Sigmoid colon (tissue), 7 donors: Measurements from ENCODE around the gene GRIN2D. TPM values are rescaled to one million over a fixed set of nuclear protein-coding genes. Genes with fewer than 3 reads are reported as not detected.

Experiments
- DNase-seq: peaks from one replicate; pipeline ENCODE4 v3.0.0-alpha.2; 2019
- H3K27ac ChIP-seq, 4 donors: fragments of 200-600 bp; sonication (generic); one replicate each; pipeline ENCODE4 v1.5.1; 2016 to 2019; ENCODE audit warnings: mild to moderate bottlenecking in 1 of 4
- H3K27me3 ChIP-seq, 3 donors: fragments of 200-600 bp; sonication (generic); one replicate each; pipeline ENCODE4 v1.5.1; 2019; ENCODE audit warnings: mild to moderate bottlenecking in 1 of 3
- H3K36me3 ChIP-seq, 4 donors: fragments of 200-600 bp; sonication (generic); one replicate each; pipeline ENCODE4 v1.5.1; 2016 to 2019
- H3K4me1 ChIP-seq, 4 donors: fragments of 200-600 bp; sonication (generic); one replicate each; pipeline ENCODE4 v1.5.1; 2017 to 2019
- H3K4me3 ChIP-seq, 4 donors: fragments of 200-600 bp; sonication (generic); one replicate each; pipeline ENCODE4 v1.5.1; 2017 to 2019; ENCODE audit warnings: mild to moderate bottlenecking in 2 of 4, moderate library complexity in 1 of 4
- H3K9me3 ChIP-seq, 4 donors: fragments of 200-600 bp in 3 of 4; sonication (generic) in 3 of 4; one replicate each; pipeline versions ENCODE4 v1.5.1 to v1.6.1; 2013 to 2019
- EP300 ChIP-seq, 4 donors: sonication (generic); formaldehyde crosslinking; IDR thresholded peaks; one replicate each; pipeline ENCODE4 v1.6.1; 2017; ENCODE audit warnings: antibody characterized with exemption in 4 of 4
- POLR2A ChIP-seq, 2 donors: fragments of 450-650 bp; IDR thresholded peaks; one replicate each; pipeline ENCODE4 v1.6.1; 2016; ENCODE audit warnings: antibody characterized with exemption in 2 of 2, mild to moderate bottlenecking in 2 of 2, moderate library complexity in 2 of 2
- POLR2AphosphoS5 ChIP-seq, 4 donors: sonication (generic); formaldehyde crosslinking; IDR thresholded peaks; one replicate each; pipeline ENCODE4 v1.6.1; 2017; ENCODE audit warnings: antibody characterized with exemption in 4 of 4
- WGBS, 2 donors: extraction: QIAGEN DNeasy Blood & Tissue Kit; methylation state at CpG; one replicate each; pipeline ENCODE4 v1.1.7; 2013; 5-methylcytosine and 5-hydroxymethylcytosine counted together
- intact Hi-C: fragments of 100-400 bp; cut with DNase I; formaldehyde crosslinking; loops from one replicate; pipeline ENCODE4 v1.15.1; 2023
- polyA plus RNA-seq, 3 donors: library from polyadenylated mRNA; stranded (reverse); fragments of 200-250 nt; gene quantifications; one replicate each; pipeline ENCODE4 v1.2.3, GENCODE V29; 2013
- total RNA-seq, 4 donors: library from RNA; depleted of rRNA; stranded (reverse); fragments of >200 nt; gene quantifications; one replicate each; pipeline ENCODE4 v1.1.0, GENCODE V29; 2016
- TF ChIP-seq, protein P1 (sequence below), 4 experiments: fragments of 450-650 bp in 3 of 4; fragments of 200-600 bp in 1 of 4; IDR thresholded peaks; one replicate each; pipeline ENCODE4 v1.5.1; 2016 to 2019; ENCODE audit warnings: antibody characterized with exemption in 4 of 4, mild to moderate bottlenecking in 3 of 4, moderate library complexity in 2 of 4
- donor health status: healthy with polysubstance abuse.
- donor health status: Bipolar disorder and iron deficiency.
- donor health status: healthy.

Gene GRIN2D
- total and polyA plus RNA-seq, 7 donors: under 0.01 to 0.36 (median 0.21) TPM; not detected in 3

DNA sequence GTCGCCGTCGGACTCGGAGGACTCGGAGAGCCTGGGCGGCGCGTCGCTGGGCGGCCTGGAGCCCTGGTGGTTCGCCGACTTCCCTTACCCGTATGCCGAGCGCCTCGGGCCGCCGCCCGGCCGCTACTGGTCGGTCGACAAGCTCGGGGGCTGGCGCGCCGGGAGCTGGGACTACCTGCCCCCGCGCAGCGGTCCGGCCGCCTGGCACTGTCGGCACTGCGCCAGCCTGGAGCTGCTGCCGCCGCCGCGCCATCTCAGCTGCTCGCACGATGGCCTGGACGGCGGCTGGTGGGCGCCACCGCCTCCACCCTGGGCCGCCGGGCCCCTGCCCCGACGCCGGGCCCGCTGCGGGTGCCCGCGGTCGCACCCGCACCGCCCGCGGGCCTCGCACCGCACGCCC is 49.8 kb downstream of the GRIN2D start:
- 1 to 4% methylated on average over 60 of the region's 60 CpGs for WGBS, 2 donors
- Histone ChIP-seq H3K36me3 (peaks cover 0 to 13% (median 2%) of the 10 kb centered on the region in 4 donors), H3K27me3 (peaks cover 23 to 62% (median 27%) of the 10 kb centered on the region in 3 donors), H3K4me1 (peaks cover 0 to 34% (median 30%) of the 10 kb centered on the region in 4 donors), H3K27ac (no peak overlapping the region), H3K4me3 (peak overlapping the region in 3 of 4 donors; percentile 12 to 98 (median 33)), H3K9me3 (no peaks in the 10 kb centered on the region)
- no peak for DNase-seq
- intact Hi-C loops: loop anchor here (5.0 kb wide), 1 partner anchor 41 kb away; no protein-coding TSS in a partner anchor
- TF ChIP-seq, protein P1, sequence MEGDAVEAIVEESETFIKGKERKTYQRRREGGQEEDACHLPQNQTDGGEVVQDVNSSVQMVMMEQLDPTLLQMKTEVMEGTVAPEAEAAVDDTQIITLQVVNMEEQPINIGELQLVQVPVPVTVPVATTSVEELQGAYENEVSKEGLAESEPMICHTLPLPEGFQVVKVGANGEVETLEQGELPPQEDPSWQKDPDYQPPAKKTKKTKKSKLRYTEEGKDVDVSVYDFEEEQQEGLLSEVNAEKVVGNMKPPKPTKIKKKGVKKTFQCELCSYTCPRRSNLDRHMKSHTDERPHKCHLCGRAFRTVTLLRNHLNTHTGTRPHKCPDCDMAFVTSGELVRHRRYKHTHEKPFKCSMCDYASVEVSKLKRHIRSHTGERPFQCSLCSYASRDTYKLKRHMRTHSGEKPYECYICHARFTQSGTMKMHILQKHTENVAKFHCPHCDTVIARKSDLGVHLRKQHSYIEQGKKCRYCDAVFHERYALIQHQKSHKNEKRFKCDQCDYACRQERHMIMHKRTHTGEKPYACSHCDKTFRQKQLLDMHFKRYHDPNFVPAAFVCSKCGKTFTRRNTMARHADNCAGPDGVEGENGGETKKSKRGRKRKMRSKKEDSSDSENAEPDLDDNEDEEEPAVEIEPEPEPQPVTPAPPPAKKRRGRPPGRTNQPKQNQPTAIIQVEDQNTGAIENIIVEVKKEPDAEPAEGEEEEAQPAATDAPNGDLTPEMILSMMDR (IDR thresholded peaks at IDR 0.05): no peak
- TF ChIP-seq EP300 (IDR thresholded peaks at IDR 0.05) (no peak), POLR2AphosphoS5 (IDR thresholded peaks at IDR 0.05) (no peak), POLR2A (IDR thresholded peaks at IDR 0.05) (no peak)

Other genes with a start within 250 kb of the GRIN2D start
- gene LIG1, start 223.3 kb upstream of the GRIN2D start, total RNA-seq: 10 to 100 TPM in 1 of 4 donors, 1 to 10 TPM in 3; 4.3 to 16.9 (median 6.5) TPM
- gene LIG1, start 223.3 kb upstream of the GRIN2D start, polyA plus RNA-seq: 10 to 100 TPM; 11.4 to 41.6 (median 15.5) TPM
- 1 to 10 TPM; 2.4 to 10.0 (median 4.0) TPM for gene ZSWIM9, start 223.0 kb upstream of the GRIN2D start, total RNA-seq
- gene ZSWIM9, start 223.0 kb upstream of the GRIN2D start, polyA plus RNA-seq: 1 to 10 TPM; 4.2 to 6.1 (median 6.0) TPM
- 10 to 100 TPM; 14.2 to 37.7 (median 24.7) TPM for gene CARD8, start 137.8 kb upstream of the GRIN2D start, total RNA-seq
- gene CARD8, start 137.8 kb upstream of the GRIN2D start, polyA plus RNA-seq: 10 to 100 TPM in 1 of 3 donors, 1 to 10 TPM in 2; 6.0 to 31.0 (median 8.1) TPM
- gene ZNF114, start 123.6 kb upstream of the GRIN2D start, total RNA-seq: not detected
- under 1 TPM in 1 of 3 donors, not detected in 2; 0.26 TPM for gene ZNF114, start 123.6 kb upstream of the GRIN2D start, polyA plus RNA-seq
- 10 to 100 TPM; 60.4 to 77.1 (median 69.7) TPM for gene EMP3, start 68.1 kb upstream of the GRIN2D start, total RNA-seq
- gene EMP3, start 68.1 kb upstream of the GRIN2D start, polyA plus RNA-seq: 10 to 100 TPM; 21.7 to 47.7 (median 42.0) TPM
- 1 to 10 TPM; 5.4 to 8.9 (median 6.8) TPM for gene TMEM143, start 29.7 kb upstream of the GRIN2D start, total RNA-seq
- gene TMEM143, start 29.7 kb upstream of the GRIN2D start, polyA plus RNA-seq: 1 to 10 TPM; 4.2 to 8.7 (median 5.4) TPM
- not detected for gene SYNGR4, start 29.3 kb upstream of the GRIN2D start, total RNA-seq
- under 1 TPM in 1 of 3 donors, not detected in 2; 0.25 TPM for gene SYNGR4, start 29.3 kb upstream of the GRIN2D start, polyA plus RNA-seq
- 100 to 1,000 TPM in 1 of 4 donors, 10 to 100 TPM in 3; 61.5 to 109 (median 71.1) TPM for gene KDELR1, start 2.1 kb upstream of the GRIN2D start, total RNA-seq
- 100 to 1,000 TPM in 1 of 3 donors, 10 to 100 TPM in 2; 74.7 to 195 (median 87.7) TPM for gene KDELR1, start 2.1 kb upstream of the GRIN2D start, polyA plus RNA-seq
- 10 to 100 TPM; 12.5 to 25.5 (median 17.6) TPM for gene GRWD1, start 52.3 kb downstream of the GRIN2D start, total RNA-seq
- 10 to 100 TPM in 1 of 3 donors, 1 to 10 TPM in 2; 7.8 to 21.5 (median 9.9) TPM for gene GRWD1, start 52.3 kb downstream of the GRIN2D start, polyA plus RNA-seq
- 1 to 10 TPM in 1 of 4 donors, under 1 TPM in 3; 0.16 to 1.4 (median 0.49) TPM for gene KCNJ14, start 61.9 kb downstream of the GRIN2D start, total RNA-seq
- gene KCNJ14, start 61.9 kb downstream of the GRIN2D start, polyA plus RNA-seq: under 1 TPM in 2 of 3 donors, not detected in 1; under 0.01 to 0.61 TPM
- 10 to 100 TPM; 30.0 to 49.3 (median 35.8) TPM for gene CYTH2, start 75.7 kb downstream of the GRIN2D start, total RNA-seq
- gene CYTH2, start 75.7 kb downstream of the GRIN2D start, polyA plus RNA-seq: 10 to 100 TPM; 52.8 to 71.4 (median 64.9) TPM
- 1 to 10 TPM in 1 of 4 donors, under 1 TPM in 1, not detected in 2; 0.14 to 1.1 TPM for gene LMTK3, start 118.2 kb downstream of the GRIN2D start, total RNA-seq
- gene LMTK3, start 118.2 kb downstream of the GRIN2D start, polyA plus RNA-seq: 1 to 10 TPM in 1 of 3 donors, under 1 TPM in 1, not detected in 1; 0.23 to 1.7 TPM
- under 1 TPM in 1 of 4 donors, not detected in 3; 0.82 TPM for gene SULT2B1, start 158.5 kb downstream of the GRIN2D start, total RNA-seq
- 1 to 10 TPM; 1.2 to 2.8 (median 2.4) TPM for gene SULT2B1, start 158.5 kb downstream of the GRIN2D start, polyA plus RNA-seq
- gene SPACA4, start 213.1 kb downstream of the GRIN2D start, total RNA-seq: not detected
- under 1 TPM in 1 of 3 donors, not detected in 2; 0.34 TPM for gene SPACA4, start 213.1 kb downstream of the GRIN2D start, polyA plus RNA-seq
- gene FAM83E, start 221.4 kb downstream of the GRIN2D start, total RNA-seq: not detected
- gene FAM83E, start 221.4 kb downstream of the GRIN2D start, polyA plus RNA-seq: 100 to 1,000 TPM; 109 to 168 (median 125) TPM
- 1,000 to 10,000 TPM; 2,699 to 3,791 (median 2,810) TPM for gene RPL18, start 225.5 kb downstream of the GRIN2D start, total RNA-seq
- gene RPL18, start 225.5 kb downstream of the GRIN2D start, polyA plus RNA-seq: 1,000 to 10,000 TPM; 2,118 to 3,330 (median 2,641) TPM
- 10 to 100 TPM in 3 of 4 donors, 1 to 10 TPM in 1; 10.0 to 16.9 (median 12.8) TPM for gene SPHK2, start 225.8 kb downstream of the GRIN2D start, total RNA-seq
- 10 to 100 TPM; 18.0 to 45.6 (median 33.5) TPM for gene SPHK2, start 225.8 kb downstream of the GRIN2D start, polyA plus RNA-seq
- gene DBP, start 243.7 kb downstream of the GRIN2D start, total RNA-seq: 10 to 100 TPM; 10.5 to 14.1 (median 11.9) TPM
- gene DBP, start 243.7 kb downstream of the GRIN2D start, polyA plus RNA-seq: 10 to 100 TPM in 1 of 3 donors, 1 to 10 TPM in 2; 6.2 to 10.2 (median 9.8) TPM